GM19023 (cell line): ENCODE data around the gene MYL9.
"Not testable (repeated sequence)": the region's sequence is repeated elsewhere in the genome, so short reads cannot be mapped to it uniquely, and the experiment has no call there.

Experiments
- ATAC-seq: cut with Tn5 transposase; IDR thresholded peaks from one replicate; pipeline ENCODE4 v1.9.1; 2021; ENCODE audit warnings: mild to moderate bottlenecking, moderate library complexity; ENCODE audit not compliant: unreplicated experiment

The MYL9 gene

DNA sequence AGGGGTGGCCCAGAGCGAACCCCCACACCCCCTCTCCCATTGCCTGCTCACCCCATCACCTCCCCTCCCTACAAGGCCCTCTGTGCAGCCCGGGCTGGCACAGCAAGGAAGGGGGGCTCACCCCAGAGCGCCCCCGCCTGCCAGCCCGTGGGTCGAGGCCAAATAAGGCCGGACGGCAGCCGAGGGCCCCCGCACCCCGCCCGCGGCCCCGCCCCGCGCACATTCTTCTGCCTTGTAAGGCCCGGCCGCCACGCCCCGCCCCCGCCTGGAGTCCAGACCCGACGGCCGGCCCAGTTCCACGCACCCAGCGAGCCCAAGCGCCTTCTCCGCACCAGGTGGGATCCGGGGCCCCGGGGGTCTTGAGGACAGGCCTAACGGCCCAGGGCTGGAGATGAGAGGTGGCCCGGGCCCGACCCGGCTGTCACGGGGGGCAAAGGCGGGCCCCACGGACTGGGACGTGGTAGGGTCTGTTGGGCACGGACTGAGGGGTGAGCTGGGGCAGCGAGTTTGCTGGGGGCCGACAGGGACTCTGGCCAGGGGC is at the start of gene MYL9:
MYL9 (plus strand) TSS at position 293 of the 541 bp plus-strand sequence. CDS start 3,366 bp downstream, outside the sequence.
- no peak for ATAC-seq

GRCh38 chr20:36491901-36492617 is 49.3 kb upstream of the MYL9 start:
- ATAC-seq: no peak

DNA sequence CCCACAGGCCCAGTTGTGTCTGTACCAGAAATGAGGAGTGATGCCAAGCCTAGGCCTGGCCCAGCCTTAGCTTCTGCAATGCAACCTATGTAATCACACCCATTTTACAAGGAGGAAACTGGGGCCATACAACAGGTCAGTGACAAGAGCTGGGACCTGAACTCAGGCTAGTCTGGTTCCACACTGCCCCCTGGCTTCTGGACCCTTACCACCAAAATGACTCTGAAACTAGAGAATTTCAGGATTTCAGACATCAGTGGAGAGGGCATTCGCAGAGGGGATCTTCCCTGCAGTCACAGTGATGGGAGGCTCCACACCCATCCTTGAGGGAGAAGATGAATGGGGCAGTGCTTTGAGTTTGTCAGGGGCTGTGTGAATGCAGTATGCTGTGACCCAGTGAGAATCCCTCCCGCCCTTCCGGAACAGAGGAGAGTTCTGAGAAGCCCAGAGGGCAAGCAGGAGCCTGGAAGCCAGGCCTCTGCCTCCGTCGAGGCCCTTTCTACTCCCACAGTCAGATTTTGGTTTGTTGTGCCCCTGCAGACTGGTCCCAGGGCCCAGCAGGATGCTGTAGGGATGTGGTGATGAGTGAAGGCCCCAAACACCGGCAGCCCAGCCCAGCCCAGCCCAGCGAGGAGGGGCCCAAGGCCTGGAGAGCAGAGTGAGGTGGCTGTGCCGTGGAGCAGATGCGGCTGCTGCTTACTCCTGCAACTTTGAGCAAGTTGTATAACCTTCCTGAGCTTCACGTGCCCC is 48.1 kb upstream of the MYL9 start:
- ATAC-seq: no peak

GRCh38 chr20:36493801-36494114 is 47.6 kb upstream of the MYL9 start:
- ATAC-seq: no peak

GRCh38 chr20:36496707-36497669 is 44.3 kb upstream of the MYL9 start:
- ATAC-seq: no peak

GRCh38 chr20:36497856-36498255 is 43.5 kb upstream of the MYL9 start:
- no peak for ATAC-seq

DNA sequence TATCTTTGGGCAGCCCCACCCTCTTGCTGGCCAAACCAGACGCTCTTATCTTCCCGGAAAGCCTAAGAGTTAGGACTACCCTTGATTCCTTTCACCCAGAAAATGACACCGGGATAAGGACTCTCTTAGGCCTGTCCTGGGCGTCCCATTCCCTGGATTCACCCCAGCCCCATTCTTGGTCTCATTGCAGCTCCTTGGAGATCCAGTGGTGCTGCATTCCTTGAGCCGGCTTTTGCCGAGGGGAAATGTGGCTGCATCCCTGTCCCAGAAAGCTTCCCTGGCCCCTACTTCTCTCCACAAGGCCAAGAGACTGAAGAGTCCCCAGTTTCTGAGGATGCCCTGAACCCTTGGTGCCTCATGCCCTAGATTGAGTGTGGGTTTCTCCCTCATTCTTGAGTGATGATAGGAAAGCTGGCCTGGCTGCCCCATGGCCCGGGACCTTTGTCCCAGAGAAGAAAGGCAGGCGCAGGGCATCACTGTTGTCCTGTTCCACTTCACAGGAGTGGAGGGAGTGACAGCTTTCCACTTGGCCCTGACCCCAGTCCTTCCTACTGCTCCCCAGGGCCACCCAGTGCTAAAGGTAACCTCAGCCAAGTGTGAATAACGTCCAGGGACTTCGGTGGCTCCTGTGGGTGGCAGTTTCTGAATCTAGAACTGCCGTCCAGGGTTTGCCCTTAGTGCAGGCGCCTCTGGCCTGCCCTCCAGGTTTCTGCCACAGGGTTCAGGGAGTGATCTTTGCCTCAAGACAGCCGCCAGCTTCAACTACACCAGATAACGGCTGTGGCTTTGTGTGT is 42.7 kb upstream of the MYL9 start:
- no peak for ATAC-seq

GRCh38 chr20:36499211-36499610 is 42.1 kb upstream of the MYL9 start:
- ATAC-seq: no peak

DNA sequence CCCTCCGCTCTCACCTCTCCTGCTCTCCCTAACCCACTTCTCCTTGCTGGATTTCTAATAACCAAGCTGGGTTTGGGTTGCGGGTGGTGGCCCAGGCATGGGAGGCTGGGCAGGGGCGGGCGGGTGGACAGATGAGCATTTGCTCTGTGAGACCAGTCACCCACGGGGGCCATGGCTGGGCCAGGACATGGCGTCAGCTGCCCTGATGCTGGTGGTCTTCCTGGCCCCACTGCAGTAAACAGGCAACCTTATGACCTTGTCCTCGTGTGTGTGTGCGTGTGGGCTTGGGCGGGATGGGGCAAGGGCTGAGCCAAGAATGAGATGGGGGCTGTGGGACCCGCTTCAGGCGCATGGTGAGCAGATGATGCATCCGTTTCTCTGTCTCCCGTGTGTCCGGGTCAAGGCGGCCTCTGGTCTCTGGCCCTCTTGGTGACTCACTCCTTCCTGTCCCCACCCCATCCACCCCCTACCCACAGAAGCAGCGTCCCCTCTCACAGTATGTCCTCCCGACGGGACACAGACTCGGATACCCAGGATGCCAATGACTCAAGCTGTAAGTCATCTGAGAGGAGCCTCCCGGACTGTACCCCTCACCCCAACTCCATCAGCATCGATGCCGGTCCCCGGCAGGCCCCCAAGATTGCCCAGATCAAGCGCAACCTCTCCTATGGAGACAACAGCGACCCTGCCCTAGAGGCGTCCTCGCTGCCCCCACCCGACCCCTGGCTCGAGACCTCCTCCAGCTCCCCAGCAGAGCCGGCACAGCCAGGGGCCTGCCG is 41.4 kb upstream of the MYL9 start:
- no peak for ATAC-seq

- no peak for ATAC-seq
These were observed 39.8 kb upstream of the MYL9 start for GRCh38 chr20:36501367-36502006.

- ATAC-seq: no peak
These were observed 37.0 kb upstream of the MYL9 start for GRCh38 chr20:36504295-36504694.

GRCh38 chr20:36506253-36506652 is 35.1 kb upstream of the MYL9 start:
- no peak for ATAC-seq

DNA sequence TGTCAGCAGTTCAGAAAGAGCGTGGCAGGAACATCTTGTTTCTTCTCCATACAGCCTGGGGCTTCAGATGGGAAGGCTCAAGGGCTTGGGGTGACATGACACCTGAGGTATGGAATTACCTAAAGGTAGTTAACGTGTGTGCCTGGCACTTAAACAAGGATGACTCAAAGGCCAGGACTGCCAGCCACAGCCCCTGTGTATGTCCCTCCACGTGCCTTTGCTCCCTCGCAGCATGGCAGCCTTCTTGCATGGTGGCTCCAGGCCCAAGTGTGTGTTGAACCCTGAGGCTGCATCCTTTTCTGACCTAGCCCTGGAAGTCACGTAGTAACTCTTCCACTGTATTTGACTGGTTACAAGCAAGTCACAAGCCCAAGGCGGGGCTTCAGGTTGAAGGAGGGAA is 33.6 kb upstream of the MYL9 start:
- no peak for ATAC-seq

- ATAC-seq: no peak
These were observed 22.2 kb upstream of the MYL9 start for GRCh38 chr20:36519012-36519719.

- no peak for ATAC-seq
These were observed 21.4 kb upstream of the MYL9 start for GRCh38 chr20:36519944-36520343.

DNA sequence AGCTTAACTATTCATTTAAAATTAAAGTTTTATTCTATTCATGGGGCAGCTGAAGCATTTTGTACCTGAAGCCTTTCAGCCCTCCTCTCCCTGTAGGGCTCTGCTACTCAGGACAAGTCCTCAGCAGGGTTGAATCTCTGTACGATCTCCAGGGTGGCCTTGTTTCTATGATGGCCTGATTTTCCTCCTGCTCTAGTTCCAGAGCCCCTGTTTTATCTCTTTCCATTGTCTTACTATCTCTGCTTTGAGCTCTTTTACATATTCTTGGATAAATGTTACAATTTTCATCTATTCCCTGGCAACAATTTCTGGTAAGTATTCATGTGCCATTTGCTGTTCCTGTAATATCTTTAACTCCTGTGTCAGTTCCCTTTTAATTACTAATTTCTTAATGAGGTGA is 19.8 kb upstream of the MYL9 start:
- ATAC-seq: no peak

- ATAC-seq: not testable (repeated sequence)
These were observed 18.9 kb upstream of the MYL9 start for GRCh38 chr20:36522412-36522811.

DNA sequence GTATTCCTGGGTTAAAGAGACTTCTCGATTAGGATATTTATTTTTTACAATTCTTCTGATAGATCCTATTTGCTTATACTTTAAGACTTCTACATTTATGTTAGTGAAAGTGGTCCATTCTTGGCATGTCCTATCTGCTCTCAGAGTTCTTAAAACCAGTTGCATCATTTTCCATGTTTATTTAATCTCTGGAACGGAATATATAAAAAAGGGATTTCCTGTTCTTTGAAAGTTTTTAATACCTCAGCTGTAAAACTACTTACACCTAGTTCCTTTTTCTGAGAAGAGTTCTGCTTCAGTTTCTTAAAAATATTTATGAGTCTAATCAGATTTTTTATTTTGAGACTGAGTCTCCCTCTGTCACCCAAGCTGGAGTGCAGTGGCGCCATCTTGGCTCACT is 18.0 kb upstream of the MYL9 start:
- no peak for ATAC-seq
